HEK293 (cell line): ENCODE data around the gene PTCRA.

ENCODE experiments used
- CTCF ChIA-PET: fragments of 350-600 bp; formaldehyde crosslinking; extraction: SDS; loops from one replicate; lab custom pipeline; 2021; ENCODE audit warnings: antibody characterized with exemption; lab: Yijun Ruan, JAX
- POLR2A ChIA-PET: fragments of 300-600 bp; formaldehyde crosslinking; extraction: SDS; loops from one replicate; lab custom pipeline; 2020; ENCODE audit warnings: antibody characterized with exemption, inconsistent platforms; lab: Yijun Ruan, JAX
- H3K27ac ChIP-seq: fragments of 200-500 bp; sonication (Bioruptor generic); 2 replicates; pipeline ENCODE4 v1.5.1; 2014; ENCODE audit warnings: low read depth, low read length, control low read depth, inconsistent platforms; ENCODE audit errors: extremely low read depth
- H3K36me3 ChIP-seq, 2 experiments: fragments of 200-500 bp in 1 of 2; sonication (Bioruptor generic) in 1 of 2; 1 replicate in 1 of 2; 2 replicates in 1 of 2; pipeline ENCODE4 v1.5.1; 2014 to 2017; ENCODE audit warnings: inconsistent platforms in 2 of 2, low read length in 2 of 2; ENCODE audit not compliant: control insufficient read depth in 2 of 2, insufficient read depth in 1 of 2
- H3K4me1 ChIP-seq: fragments of 200-500 bp; sonication (Bioruptor generic); 2 replicates; pipeline ENCODE4 v1.5.1; 2014; ENCODE audit warnings: mild to moderate bottlenecking, low read length, inconsistent platforms; ENCODE audit not compliant: control insufficient read depth, insufficient read depth
- H3K4me3 ChIP-seq: 2 replicates; pipeline ENCODE4 v1.5.1; 2011; ENCODE audit warnings: low read depth, mild to moderate bottlenecking, control low read depth, low read length, moderate library complexity
- H3K9me3 ChIP-seq: fragments of 200-500 bp; sonication (Bioruptor generic); 2 replicates; pipeline ENCODE4 v1.5.1; 2014; ENCODE audit warnings: low read depth, low read length, inconsistent platforms; ENCODE audit not compliant: control insufficient read depth, insufficient read depth
- KLF16 ChIP-seq: fragments of 450-650 bp; formaldehyde crosslinking; IDR thresholded peaks from 2 replicates; pipeline ENCODE4 v1.5.1; 2017; ENCODE audit warnings: missing biosample characterization, missing genetic modification characterization
- KLF17 ChIP-seq: fragments of 450-650 bp; formaldehyde crosslinking; IDR thresholded peaks from 2 replicates; pipeline ENCODE4 v1.5.1; 2016; ENCODE audit warnings: missing biosample characterization, missing genetic modification characterization
- OVOL3 ChIP-seq: fragments of 450-650 bp; formaldehyde crosslinking; IDR thresholded peaks from 2 replicates; pipeline ENCODE4 v1.5.1; 2016; ENCODE audit warnings: missing biosample characterization, missing genetic modification characterization
- ZBTB10 ChIP-seq: fragments of 450-650 bp; formaldehyde crosslinking; IDR thresholded peaks from 2 replicates; pipeline ENCODE4 v1.5.1; 2016; ENCODE audit warnings: missing biosample characterization, missing genetic modification characterization
- ZBTB8A ChIP-seq: fragments of 450-650 bp; formaldehyde crosslinking; IDR thresholded peaks from 2 replicates; pipeline ENCODE4 v1.5.1; 2016; ENCODE audit warnings: missing biosample characterization, missing genetic modification characterization
- ZIC2 ChIP-seq: fragments of 450-650 bp; formaldehyde crosslinking; IDR thresholded peaks from 2 replicates; pipeline ENCODE4 v1.5.1; 2016; ENCODE audit warnings: missing biosample characterization, missing genetic modification characterization
- ZNF140 ChIP-seq: fragments of 450-650 bp; formaldehyde crosslinking; IDR thresholded peaks from 2 replicates; pipeline ENCODE4 v1.5.1; 2016; ENCODE audit warnings: missing biosample characterization, missing genetic modification characterization
- ZNF16 ChIP-seq: fragments of 450-650 bp; formaldehyde crosslinking; IDR thresholded peaks from 2 replicates; pipeline ENCODE4 v1.5.1; 2016; ENCODE audit warnings: low read depth, missing biosample characterization, missing genetic modification characterization
- ZNF280C ChIP-seq: fragments of 450-650 bp; formaldehyde crosslinking; IDR thresholded peaks from 2 replicates; pipeline ENCODE4 v1.5.1; 2016; ENCODE audit warnings: missing biosample characterization, missing genetic modification characterization
- ZNF280D ChIP-seq: fragments of 450-650 bp; formaldehyde crosslinking; IDR thresholded peaks from 2 replicates; pipeline ENCODE4 v1.5.1; 2016; ENCODE audit warnings: missing biosample characterization, missing genetic modification characterization
- ZNF292 ChIP-seq: fragments of 450-650 bp; formaldehyde crosslinking; IDR thresholded peaks from 2 replicates; pipeline ENCODE4 v1.5.1; 2016; ENCODE audit warnings: low read depth, missing biosample characterization, missing genetic modification characterization, borderline replicate concordance
- ZNF416 ChIP-seq: fragments of 450-650 bp; formaldehyde crosslinking; IDR thresholded peaks from 2 replicates; pipeline ENCODE4 v1.5.1; 2016; ENCODE audit warnings: missing biosample characterization, missing genetic modification characterization
- ZNF558 ChIP-seq: fragments of 450-650 bp; formaldehyde crosslinking; IDR thresholded peaks from 2 replicates; pipeline ENCODE4 v1.5.1; 2016; ENCODE audit warnings: missing biosample characterization, missing genetic modification characterization
- ZNF645 ChIP-seq: fragments of 450-650 bp; formaldehyde crosslinking; IDR thresholded peaks from 2 replicates; pipeline ENCODE4; 2016; ENCODE audit warnings: missing biosample characterization, missing genetic modification characterization
- ZNF654 ChIP-seq: fragments of 450-650 bp; formaldehyde crosslinking; IDR thresholded peaks from 2 replicates; pipeline ENCODE4 v1.5.1; 2016; ENCODE audit warnings: low read depth, missing biosample characterization, missing genetic modification characterization
- ZNF707 ChIP-seq: fragments of 450-650 bp; formaldehyde crosslinking; IDR thresholded peaks from 2 replicates; pipeline ENCODE4 v1.5.1; 2016; ENCODE audit warnings: missing biosample characterization, missing genetic modification characterization
- ZNF785 ChIP-seq: fragments of 450-650 bp; formaldehyde crosslinking; IDR thresholded peaks from 2 replicates; pipeline ENCODE4 v1.5.1; 2016; ENCODE audit warnings: missing biosample characterization, missing genetic modification characterization
- ZNF830 ChIP-seq: fragments of 450-650 bp; IDR thresholded peaks from 2 replicates; pipeline ENCODE4 v1.5.0; 2018; ENCODE audit warnings: missing biosample characterization, missing genetic modification characterization, low read depth, mild to moderate bottlenecking, moderate library complexity
- ZNF843 ChIP-seq: fragments of 450-650 bp; formaldehyde crosslinking; IDR thresholded peaks from 2 replicates; pipeline ENCODE4 v1.5.1; 2016; ENCODE audit warnings: missing biosample characterization, missing genetic modification characterization

The PTCRA gene

GRCh38 chr6:42938428-42938796 lies 22.6 kb downstream of the PTCRA start:
- H3K36me3 ChIP-seq = peaks cover 17 to 70% of the 10 kb centered on the region in 2 experiments
- H3K4me1 ChIP-seq = no peaks in the 10 kb centered on the region
- no peak overlapping the region for H3K4me3 ChIP-seq
- no peak overlapping the region for H3K27ac ChIP-seq
- TF ChIP-seq ZNF654 (tag by site-specific recombination) (no peak), ZNF830 (tag by site-specific recombination) (no peak), ZNF645 (tag by site-specific recombination) (no peak), ZIC2 (tag by site-specific recombination) (no peak), KLF16 (tag by site-specific recombination) (no peak), OVOL3 (tag by site-specific recombination) (no peak), ZNF843 (no peak), ZNF140 (tag by site-specific recombination) (no peak), ZNF558 (tag by site-specific recombination) (no peak), ZNF280C (tag by site-specific recombination) (no peak), ZBTB8A (tag by site-specific recombination) (no peak), ZNF707 (tag by site-specific recombination) (no peak), KLF17 (tag by site-specific recombination) (no peak), ZNF16 (tag by site-specific recombination) (no peak), ZNF785 (tag by site-specific recombination) (no peak), ZNF292 (tag by site-specific recombination) (no peak)
- ChIA-PET CTCF (no interaction called here), POLR2A (interaction anchor here (0.6 to 3.3 kb wide), 5 partner anchors 9 to 1034 kb away, joined by 3 to 16 read pairs (median 4); partner anchors contain the start of genes CNPY3, KLHDC3, MEA1 and PPP2R5D)
- H3K9me3 ChIP-seq = no peaks in the 10 kb centered on the region

- H3K4me1 ChIP-seq = no peaks in the 10 kb centered on the region
- peaks cover 20 to 67% of the 10 kb centered on the region in 2 experiments for H3K36me3 ChIP-seq
- TF ChIP-seq ZNF280D (tag by site-specific recombination) (no peak), ZNF416 (no peak), ZBTB10 (tag by site-specific recombination) (no peak)
- POLR2A ChIA-PET = interaction anchor here (0.7 to 3.3 kb wide), 5 partner anchors 10 to 75 kb away, joined by 3 to 16 read pairs (median 4); partner anchors contain the start of genes CNPY3, KLHDC3, MEA1 and PPP2R5D
- CTCF ChIA-PET = interaction anchor here (0.7 kb wide), 1 partner anchor 25 kb away, joined by 4 read pairs; no protein-coding TSS in a partner anchor
- H3K9me3 ChIP-seq = no peaks in the 10 kb centered on the region
- H3K27ac ChIP-seq = no peak overlapping the region
- H3K4me3 ChIP-seq = no peak overlapping the region
Measured at GRCh38 chr6:42938987-42939809, 23.3 kb downstream of the PTCRA start.
